Measurements from ENCODE around the gene CCT3.
"Not testable (repeated sequence)": the region's sequence is repeated elsewhere in the genome, so short reads cannot be mapped to it uniquely, and the experiment has no call there.

CCT3 gene

DNA sequence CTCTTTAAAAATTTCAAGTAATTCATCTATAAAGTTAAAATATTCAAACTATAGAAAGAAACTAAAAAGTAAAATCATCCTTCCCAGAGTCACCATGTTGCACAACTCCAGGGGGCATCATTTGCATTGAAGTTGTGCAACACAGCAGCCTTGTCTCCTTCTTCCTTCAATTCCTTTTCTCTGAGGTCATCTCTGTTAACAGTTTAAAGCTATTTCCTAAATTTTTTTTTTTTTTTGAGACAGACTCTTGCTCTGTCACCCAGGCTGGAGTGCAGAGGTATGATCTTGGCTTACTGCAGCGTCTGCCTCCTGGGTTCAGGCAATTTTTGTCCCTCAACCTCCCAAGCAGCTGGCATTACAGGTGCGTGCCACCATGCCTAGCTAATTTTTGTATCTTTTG lies 38.1 kb upstream of the CCT3 start:
- TF ChIP-seq, protein P1, sequence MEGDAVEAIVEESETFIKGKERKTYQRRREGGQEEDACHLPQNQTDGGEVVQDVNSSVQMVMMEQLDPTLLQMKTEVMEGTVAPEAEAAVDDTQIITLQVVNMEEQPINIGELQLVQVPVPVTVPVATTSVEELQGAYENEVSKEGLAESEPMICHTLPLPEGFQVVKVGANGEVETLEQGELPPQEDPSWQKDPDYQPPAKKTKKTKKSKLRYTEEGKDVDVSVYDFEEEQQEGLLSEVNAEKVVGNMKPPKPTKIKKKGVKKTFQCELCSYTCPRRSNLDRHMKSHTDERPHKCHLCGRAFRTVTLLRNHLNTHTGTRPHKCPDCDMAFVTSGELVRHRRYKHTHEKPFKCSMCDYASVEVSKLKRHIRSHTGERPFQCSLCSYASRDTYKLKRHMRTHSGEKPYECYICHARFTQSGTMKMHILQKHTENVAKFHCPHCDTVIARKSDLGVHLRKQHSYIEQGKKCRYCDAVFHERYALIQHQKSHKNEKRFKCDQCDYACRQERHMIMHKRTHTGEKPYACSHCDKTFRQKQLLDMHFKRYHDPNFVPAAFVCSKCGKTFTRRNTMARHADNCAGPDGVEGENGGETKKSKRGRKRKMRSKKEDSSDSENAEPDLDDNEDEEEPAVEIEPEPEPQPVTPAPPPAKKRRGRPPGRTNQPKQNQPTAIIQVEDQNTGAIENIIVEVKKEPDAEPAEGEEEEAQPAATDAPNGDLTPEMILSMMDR (IDR thresholded peaks at IDR 0.05), result no peak

DNA sequence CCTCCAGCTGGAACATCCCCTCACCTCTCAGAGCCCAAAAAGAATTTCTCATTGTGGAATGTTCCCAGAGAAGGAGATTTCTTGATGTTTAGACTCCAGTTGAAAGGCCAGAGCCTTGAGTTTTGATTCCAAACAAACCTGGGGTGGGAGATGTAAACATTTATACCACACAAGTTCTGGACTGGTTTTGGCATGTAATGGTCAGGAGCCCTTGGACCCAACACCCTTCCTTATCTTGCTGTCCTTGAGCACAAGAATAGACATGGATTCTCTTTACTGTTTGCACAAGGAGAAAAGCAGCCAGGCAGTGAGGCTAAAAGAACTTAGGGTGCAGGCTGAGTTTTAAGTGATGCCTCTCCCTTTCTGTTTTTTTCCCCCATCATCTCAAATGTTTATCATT lies 35.5 kb upstream of the CCT3 start:
- TF ChIP-seq, protein P1 (IDR thresholded peaks at IDR 0.05), result no peak
- Histone ChIP-seq H3K4me3 (no peak overlapping the region), H3K27ac (no peak overlapping the region)
- no peak for DNase-seq (ENCODE audit: low spot score)

More for the DNA sequence above, 38.1 kb upstream of the CCT3 start:
- Histone ChIP-seq H3K27ac (no peak overlapping the region), H3K4me3 (no peak overlapping the region)
- DNase-seq (ENCODE audit: low spot score), result no peak

DNA sequence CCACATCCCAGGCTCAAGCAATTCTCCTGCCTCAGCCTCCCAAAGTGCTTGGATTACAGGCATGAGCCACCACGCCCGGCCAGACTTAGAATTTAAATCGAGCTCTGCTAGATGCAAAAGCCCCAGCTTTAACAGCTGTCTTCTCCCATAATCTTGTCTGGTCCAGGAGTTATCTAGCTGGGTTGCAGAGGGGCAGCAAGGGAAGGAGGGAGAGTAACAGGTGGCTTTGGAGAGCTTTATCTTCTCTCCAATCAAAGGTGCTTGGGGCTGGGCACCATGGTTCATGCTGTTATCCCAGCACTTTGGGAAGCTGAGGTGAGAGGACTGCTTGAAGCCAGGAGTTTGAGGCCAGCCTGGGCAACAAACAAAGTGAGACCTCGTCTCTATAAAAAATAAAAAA lies 34.8 kb upstream of the CCT3 start:
- H3K27ac ChIP-seq, result no peak overlapping the region
- DNase-seq (ENCODE audit: low spot score), result no peak
- no peak overlapping the region for H3K4me3 ChIP-seq
- TF ChIP-seq, protein P1 (IDR thresholded peaks at IDR 0.05), result no peak

DNA sequence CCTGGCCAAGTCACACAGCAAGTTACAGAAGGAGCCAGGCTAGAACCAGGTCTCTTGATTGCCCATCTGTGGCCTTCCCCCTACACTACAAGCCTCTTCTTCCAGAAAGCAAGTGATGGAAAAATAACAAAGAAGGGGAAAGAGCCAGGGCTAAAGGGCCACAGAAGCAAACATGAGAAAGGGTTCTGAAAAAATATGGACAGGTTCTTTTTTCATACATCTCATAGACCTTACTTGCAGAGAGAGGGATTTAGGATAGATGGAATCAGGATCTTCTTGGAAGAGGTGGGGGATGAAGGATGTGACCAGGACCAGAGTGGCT lies 34.1 kb upstream of the CCT3 start:
- DNase-seq (ENCODE audit: low spot score), result no peak
- H3K27ac ChIP-seq, result no peak overlapping the region
- TF ChIP-seq, protein P1 (IDR thresholded peaks at IDR 0.05), result no peak
- no peak overlapping the region for H3K4me3 ChIP-seq

DNA sequence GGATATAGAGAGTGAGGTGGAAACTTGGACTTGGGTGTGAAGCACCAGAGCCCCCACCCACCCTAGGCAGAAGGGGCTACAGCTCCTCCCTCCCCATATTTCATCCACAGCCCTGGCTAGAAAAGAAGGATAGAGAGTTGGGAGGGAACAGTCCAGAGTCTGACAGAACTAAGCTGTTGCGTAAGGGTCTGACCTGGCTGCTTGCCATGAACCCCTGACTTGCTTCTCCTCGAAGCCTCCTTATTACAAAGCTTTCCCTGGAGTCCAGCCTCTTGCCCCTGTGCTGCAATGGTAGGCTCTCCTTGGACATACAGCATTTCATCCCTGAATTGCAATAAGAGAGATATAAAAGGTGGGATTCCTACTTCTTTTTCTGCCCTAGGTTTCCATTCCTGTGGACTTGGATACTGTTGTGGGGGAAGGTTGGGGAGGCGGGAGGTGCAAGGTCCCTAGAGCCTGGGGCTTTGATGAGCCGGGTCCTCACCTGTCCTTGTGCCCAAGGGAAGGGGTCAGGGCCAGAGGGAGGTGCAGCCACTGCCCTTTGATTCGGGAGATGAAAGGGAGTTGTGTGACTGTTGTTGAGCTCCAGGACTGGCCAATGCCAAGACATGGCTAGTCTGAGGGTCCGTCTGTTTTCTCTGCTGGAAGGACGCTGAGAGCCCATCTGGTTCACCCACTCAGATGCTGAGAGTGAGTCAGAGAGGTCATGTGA lies 33.6 kb upstream of the CCT3 start:
- H3K27ac ChIP-seq, result no peak overlapping the region
- H3K4me3 ChIP-seq, result no peak overlapping the region
- TF ChIP-seq, protein P1 (IDR thresholded peaks at IDR 0.05), result no peak
- DNase-seq (ENCODE audit: low spot score), result no peak

DNA sequence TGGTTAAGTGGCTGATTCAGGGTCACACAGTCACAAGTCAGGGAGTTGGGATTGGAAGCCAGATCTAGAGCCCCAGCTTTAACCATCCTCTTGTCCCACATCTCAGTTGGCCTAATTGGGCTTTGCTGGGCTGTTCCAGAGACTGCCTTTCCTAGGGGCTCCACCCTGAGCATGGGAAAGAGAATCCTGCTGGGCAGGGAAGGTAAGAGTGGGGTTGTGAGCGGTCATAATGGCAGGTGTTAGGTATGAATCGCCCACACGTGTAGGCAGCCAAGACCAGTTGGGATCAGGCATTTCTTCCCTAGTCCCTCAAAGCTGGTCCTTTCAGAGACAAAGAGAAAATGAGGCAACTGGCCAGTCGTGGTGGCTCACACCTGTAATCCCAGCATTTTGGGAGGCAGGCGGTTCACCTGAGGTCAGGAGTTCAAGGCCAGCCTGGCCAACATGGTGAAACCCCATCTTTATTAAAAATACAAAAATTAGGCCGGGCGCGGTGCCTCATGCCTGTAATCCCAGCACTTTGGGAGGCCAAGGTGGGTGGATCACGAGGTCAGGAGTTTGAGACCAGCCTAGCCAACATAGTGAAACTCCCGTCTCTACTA lies 31.7 kb upstream of the CCT3 start:
- DNase-seq (ENCODE audit: low spot score); H3K27ac ChIP-seq; H3K4me3 ChIP-seq: not testable (repeated sequence)

DNA sequence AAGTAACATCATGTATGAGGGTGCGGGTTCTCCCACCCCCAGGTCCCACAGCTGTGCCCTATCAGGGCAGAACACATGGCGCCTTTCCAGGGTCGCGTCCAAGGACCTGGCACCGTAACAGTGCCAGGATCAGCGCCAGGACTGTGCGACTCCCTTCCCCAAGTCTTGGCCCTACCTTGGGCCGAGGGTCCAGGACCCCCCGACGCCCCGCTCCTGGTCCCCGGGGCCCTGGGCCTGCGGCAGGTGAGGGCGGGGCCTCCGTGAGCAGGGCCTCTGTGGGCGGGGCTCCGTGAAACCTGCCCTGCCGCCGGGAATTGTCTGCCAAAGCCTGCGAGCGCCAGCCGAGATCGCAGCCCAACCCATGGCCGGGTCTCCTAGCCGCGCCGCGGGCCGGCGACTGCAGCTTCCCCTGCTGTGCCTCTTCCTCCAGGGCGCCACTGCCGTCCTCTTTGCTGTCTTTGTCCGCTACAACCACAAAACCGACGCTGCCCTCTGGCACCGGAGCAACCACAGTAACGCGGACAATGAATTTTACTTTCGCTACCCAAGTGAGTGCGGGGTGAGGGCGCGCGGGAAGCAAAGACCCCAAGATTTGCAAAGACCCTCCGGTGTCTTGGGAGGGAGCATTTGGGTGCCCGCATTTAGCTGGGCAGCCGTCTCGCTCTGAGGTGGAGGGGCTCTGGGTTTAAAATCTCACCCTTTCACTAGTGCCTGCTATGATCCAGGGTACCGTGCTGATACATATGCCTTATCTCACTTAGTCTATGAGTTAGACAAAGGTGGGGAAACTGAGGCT lies 31.0 kb upstream of the CCT3 start, which contains the start of gene RHBG:
Gene RHBG (plus strand): TSS at position 323 of the 796 bp plus-strand sequence. CDS start 39 bp downstream, at position 362.
- DNase-seq (ENCODE audit: low spot score), result no peak
- Histone ChIP-seq H3K27ac (no peak within 1 kb of the TSS), H3K4me3 (peak within 1 kb of the TSS; percentile 63)
- TF ChIP-seq, protein P1 (IDR thresholded peaks at IDR 0.05), result no peak

All from coronary artery (tissue), 2 donors.